Activated naive CD4-positive, alpha-beta T cell treated with anti-CD3 and anti-CD28 coated beads, Interleukin-2, amount 50 U/mL, for 16 hours (primary cell): ENCODE data around the gene SMARCC2.

Experiments
- DNase-seq: peaks from one replicate; pipeline ENCODE4 v3.0.0-alpha.2; 2020

The SMARCC2 gene

DNA sequence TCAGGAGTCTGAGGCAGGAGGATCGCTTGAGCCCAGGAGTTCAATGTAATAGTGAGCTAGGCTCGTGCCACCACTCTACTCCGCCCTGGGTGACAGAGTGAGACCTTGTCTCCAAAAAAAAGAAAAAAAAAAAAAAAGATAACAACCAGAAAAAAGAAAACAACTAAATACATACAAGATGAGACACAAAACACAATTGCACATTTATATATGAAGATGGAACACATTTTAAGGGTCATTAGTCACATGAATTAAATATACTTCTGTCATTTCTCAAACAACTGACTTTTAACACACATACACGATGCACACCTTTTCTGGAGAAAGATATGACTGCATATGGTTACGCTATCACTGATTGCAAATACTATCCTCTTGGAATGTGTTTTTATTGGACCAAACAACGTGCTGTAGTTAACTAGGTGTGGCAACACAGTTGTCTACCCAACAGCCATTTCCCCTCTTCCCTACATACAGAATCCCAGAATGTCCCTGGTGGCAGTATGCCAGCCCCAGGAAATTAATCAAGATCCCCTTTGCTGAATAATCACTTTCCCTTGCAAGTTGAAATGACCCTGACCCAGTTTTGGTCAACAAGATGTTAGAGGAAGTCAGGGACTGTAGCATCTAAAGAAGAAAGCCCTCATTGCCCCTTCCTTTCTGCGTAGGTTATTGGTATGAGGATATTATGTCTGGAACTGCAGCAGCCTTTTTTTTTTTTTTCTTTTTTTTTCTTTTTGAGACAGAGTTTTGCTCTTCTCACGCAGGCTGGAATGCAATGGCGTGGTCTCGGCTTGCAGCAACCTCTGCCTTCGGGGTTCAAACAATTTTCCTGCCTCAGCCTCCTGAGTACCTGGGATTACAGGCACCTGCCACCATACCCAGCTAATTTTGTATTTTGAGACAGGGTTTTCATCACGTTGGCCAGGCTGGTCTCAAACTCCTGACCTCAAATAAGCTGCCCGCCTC lies 42.5 kb downstream of the SMARCC2 start:
- no peak for DNase-seq

GRCh38 chr12:56145217-56145616 lies 44.1 kb downstream of the SMARCC2 start:
- DNase-seq: no peak

DNA sequence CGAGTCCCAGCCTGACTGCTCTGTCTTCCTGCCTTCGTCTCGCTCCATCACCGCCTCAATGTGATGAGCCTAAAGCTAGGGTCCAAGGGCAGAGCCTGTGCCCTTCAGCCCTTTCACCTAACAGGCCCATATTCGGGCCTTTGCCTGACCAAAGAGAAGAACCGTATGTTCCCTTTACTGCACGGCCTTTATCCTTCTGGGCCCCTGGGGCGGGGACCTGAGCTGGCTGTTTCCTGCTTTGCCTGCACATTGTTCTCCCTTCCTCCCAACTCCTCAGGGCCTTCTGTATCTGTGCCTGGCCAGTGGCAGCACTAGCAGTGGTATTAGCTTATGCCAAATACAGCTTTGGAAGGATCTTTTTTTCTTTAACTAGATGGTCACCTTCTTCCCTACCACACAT lies 45.4 kb downstream of the SMARCC2 start:
- DNase-seq: no peak

DNA sequence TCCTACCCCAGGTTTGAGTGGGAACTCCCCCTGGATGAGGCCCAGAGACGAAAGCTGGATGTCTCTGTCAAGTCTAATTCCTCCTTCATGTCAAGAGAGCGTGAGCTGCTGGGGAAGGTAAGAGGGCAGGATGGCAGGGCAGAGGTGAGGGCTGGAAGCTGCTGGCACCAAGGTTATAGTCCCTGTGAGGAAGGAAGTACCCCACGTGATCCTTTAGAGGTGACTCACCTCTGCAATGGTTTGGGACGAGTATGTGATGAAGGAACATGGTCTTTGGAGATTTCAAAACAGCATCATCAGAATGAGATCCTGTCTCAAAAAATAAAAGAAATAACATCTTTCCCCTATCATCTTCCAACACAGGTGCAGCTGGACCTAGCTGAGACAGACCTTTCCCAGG lies 46.1 kb downstream of the SMARCC2 start:
- no peak for DNase-seq

DNA sequence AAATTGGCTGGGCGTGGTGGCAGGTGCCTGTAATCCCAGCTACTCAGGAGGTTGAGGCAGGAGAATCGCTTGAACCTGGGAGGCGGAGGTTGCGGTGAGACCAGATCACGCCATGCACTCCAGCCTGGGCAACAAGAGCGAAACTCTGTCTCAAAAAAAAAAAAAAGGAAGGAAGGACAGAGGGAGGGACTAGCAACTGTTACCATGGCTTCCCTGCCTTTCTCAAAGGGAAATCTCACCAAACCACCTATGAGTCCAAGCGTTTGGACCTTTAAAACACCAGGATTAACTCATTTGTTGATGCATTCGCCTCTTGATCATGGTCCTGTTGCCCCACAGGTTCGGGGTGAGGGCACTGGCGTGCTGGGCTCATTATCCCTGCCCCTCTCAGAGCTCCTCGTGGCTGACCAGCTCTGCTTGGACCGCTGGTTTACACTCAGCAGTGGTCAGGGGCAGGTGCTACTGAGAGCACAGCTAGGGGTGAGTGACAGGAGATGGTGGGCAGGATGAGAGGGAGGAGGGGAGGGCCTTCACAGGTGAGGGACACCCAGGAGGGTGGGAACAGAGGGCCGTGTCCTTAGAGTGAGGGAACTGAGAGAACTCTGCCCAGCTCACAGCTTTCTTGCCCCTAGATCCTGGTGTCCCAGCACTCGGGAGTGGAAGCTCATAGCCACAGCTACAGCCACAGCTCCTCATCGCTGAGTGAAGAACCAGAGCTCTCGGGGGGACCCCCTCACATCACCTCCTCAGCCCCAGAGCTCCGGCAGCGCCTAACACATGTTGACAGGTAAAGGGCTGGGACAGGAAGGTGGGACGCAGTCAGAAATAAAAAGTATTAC lies 47.1 kb downstream of the SMARCC2 start:
- DNase-seq: no peak

DNA sequence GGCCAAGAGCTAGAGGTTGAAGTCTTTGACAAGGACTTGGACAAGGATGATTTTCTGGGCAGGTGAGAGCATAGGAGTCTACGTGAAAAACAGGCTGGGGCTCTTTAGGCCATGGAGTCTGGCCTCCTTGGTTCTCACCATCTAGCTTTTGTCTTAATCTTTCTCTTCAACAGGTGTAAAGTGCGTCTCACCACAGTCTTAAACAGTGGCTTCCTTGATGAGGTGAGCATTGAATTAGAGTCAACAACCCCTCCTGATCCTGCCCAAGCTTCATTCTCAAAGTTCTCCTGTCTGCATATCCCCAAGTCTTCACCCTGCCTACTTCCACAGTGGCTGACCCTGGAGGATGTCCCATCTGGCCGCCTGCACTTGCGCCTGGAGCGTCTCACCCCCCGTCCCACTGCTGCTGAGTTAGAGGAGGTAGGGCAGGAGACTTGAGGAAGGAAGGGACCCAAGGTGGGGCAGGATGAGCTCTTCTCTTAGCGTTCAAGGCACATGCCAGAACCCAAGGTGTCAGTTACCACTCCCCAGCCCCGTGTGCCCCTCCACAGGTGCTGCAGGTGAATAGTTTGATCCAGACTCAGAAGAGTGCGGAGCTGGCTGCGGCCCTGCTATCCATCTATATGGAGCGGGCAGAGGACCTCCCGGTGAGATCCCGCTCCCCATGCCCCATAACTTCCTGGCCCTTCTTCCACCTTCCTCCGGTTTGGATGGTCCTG lies 51.3 kb downstream of the SMARCC2 start:
- DNase-seq: no peak

DNA sequence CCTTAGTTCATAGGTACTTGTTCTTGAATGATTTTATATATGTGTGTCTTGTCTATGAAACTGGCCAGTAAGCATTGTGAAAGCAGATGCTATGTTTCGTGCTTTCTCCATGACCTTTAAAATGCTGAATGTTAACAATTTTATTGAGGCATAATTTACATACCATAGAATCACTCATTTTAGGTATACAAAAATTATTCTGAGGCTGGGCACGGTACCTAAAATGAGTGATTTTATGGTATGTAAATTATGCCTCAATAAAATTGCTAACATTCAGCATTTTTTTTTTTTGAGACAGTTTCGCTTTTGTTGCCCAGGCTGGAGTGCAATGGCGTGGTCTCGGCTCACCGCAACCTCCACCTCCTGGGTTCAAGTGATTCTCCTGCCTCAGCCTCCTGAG lies 54.4 kb downstream of the SMARCC2 start:
- no peak for DNase-seq

- DNase-seq: no peak
These were observed 58.4 kb downstream of the SMARCC2 start for GRCh38 chr12:56130876-56131275.

DNA sequence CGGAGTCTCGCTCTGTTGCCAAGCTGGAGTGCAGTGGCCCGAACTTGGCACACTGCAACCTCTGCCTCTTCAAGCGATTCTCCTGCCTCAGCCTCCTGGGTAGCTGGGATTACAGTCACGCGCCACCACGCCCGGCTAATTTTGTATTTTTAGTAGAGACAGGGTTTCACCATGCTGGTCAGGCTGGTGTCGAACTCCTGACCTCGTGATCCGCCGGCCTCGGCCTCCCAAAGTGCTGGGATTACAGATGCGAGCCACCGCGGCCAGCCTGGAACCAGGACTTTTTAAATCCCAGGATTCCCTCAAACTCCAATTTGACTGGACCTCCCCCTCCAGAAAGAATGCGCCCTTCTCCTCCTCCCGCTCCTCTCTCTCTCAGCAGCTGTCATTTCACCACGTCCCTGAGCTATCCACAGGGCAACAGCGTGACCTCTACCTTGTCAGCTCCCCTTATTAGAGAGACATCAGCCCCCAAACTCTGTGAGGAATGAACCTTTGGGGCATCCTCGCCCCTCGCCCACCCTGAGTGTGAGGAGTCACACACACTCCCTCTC lies 59.3 kb downstream of the SMARCC2 start:
- no peak for DNase-seq

- DNase-seq: peak; percentile 61
These were observed 59.9 kb downstream of the SMARCC2 start for GRCh38 chr12:56129206-56129941.

DNA sequence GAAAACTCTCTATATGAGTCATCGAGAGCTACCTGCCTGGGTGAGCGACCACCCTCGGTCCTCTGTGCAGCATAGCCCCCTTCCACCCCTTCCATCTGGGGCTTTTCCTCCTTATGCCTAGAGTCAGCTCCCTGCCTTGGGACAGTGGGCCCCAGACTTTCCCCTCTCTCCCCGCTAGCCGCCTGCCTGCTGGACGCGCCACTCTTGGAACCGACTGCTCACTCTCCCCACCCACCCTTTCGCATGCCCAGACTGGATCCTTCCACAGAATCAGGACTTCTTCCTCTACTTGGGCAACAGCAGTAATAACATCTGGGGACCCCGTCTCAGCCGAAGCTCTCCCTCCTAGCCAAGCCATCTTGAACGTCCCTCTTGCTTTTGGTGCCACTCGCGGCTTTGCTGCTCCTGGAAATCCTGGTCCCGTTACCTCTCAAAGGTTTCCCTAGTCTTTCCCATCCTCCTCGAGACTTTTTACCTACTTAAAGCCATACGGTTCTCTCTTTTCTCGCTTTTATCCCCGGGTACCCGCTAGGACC lies 60.5 kb downstream of the SMARCC2 start:
- DNase-seq: no peak

- DNase-seq: peak; percentile 96
These were observed 61.2 kb downstream of the SMARCC2 start, which contains the start of gene ESYT1 for GRCh38 chr12:56127888-56128669. TSS of gene ESYT1 (plus strand) at chr12:56128267. CDS start at chr12:56128320, 53 bp downstream.

GRCh38 chr12:56127485-56127887 lies 61.8 kb downstream of the SMARCC2 start:
- DNase-seq: no peak

GRCh38 chr12:56126732-56127239 lies 62.5 kb downstream of the SMARCC2 start:
- DNase-seq: no peak

GRCh38 chr12:56124133-56124532 lies 65.2 kb downstream of the SMARCC2 start:
- DNase-seq: no peak

GRCh38 chr12:56122637-56123036 lies 66.6 kb downstream of the SMARCC2 start:
- DNase-seq: no peak

- no peak for DNase-seq
These were observed 67.9 kb downstream of the SMARCC2 start for GRCh38 chr12:56121204-56121870.

DNA sequence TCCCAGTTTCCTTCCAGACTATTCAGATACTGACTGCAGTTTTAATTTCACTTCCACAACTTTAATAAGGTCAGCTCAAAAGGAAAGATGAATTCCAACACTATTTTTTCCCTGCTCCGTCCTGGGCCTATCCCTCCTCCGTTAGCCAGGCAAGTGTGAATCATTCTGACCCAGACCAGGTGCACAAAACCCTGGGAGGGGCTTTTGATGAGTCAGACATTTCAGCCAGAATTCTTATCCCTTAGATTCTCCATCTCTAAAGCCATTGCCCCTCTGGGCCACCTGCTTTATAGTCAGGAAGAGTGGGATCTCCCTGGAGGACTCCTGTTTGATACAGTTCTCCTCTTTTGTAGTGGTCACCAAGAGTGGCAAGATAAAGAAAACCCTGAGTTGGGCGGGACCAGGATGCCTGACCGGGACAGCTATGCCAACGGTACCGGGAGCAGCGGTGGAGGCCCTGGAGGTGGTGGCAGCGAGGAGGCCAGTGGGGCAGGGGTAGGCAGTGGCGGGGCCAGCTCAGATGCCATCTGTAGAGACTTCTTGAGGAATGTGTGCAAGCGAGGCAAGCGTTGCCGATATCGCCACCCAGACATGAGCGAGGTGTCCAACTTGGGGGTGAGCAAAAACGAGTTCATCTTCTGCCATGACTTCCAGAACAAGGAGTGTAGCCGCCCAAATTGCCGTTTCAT lies 69.0 kb downstream of the SMARCC2 start:
- no peak for DNase-seq

- peak; percentile 57 for DNase-seq
These were observed 69.9 kb downstream of the SMARCC2 start for GRCh38 chr12:56119361-56119796.
